Measurements from ENCODE around the gene TNFRSF1B.

DNA sequence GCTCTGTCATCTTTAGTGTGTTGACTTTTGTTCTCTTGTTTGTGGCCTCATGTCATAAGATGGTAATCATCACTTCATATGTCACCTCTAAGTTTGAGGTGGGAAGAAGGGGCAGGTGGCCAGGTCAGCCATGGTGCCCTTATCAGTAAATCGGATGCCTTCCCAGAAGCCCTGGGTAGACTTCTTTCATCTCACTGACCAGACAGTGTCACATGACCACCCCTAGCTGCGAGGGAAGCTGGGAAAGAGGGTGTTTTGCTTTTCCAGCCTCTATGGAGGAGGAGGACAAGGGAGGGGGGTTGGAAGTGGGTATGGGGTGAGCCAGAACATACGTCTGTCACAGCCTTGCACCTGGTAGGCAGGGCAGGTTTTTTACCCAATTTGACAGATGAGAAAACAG is 28.6 kb downstream of the TNFRSF1B start:
- TF ChIP-seq POLR2A (IDR thresholded peaks at IDR 0.05; ENCODE audit: low read length) (no peak), GATA1 (IDR thresholded peaks at IDR 0.05; ENCODE audit: low read depth, low read length) (no peak)

Measured in erythroblast (primary cell).